Neural cell (in vitro differentiated cells): Measurements from ENCODE around the gene CABCOCO1. TPM values are rescaled to one million over a fixed set of nuclear protein-coding genes. Genes with fewer than 3 reads are reported as not detected.

Experiments used
- H2AFZ ChIP-seq: fragments of 200-600, 300-800 bp; sonication (generic), shearing (Covaris generic); 2 replicates; pipeline ENCODE4 v1.6.0; 2014; ENCODE audit warnings: low read depth, mild to moderate bottlenecking, antibody characterized with exemption, low read length, moderate library complexity
- H3F3A ChIP-seq: fragments of 200-600 bp; shearing (Covaris generic); 2 replicates; pipeline ENCODE4 v1.6.1; 2016; ENCODE audit warnings: mild to moderate bottlenecking, moderate library complexity, mixed read lengths, antibody characterized with exemption, low read length; ENCODE audit not compliant: insufficient read depth, poor library complexity, severe bottlenecking
- H3K27ac ChIP-seq: fragments of 200-600, 300-800 bp; sonication (generic), shearing (Covaris generic); 2 replicates; pipeline ENCODE4 v1.5.1; 2014; ENCODE audit warnings: mild to moderate bottlenecking, low read length, moderate library complexity
- H3K27me3 ChIP-seq: fragments of 300-800, 200-600 bp; sonication (generic), shearing (Covaris generic); 2 replicates; pipeline ENCODE4 v1.6.0; 2014; ENCODE audit warnings: mild to moderate bottlenecking, low read depth, low read length, moderate library complexity; ENCODE audit not compliant: insufficient read depth
- H3K36me3 ChIP-seq: fragments of 300-800, 200-600 bp; sonication (generic), shearing (Covaris generic); 2 replicates; pipeline ENCODE4 v1.5.1; 2014; ENCODE audit warnings: mild to moderate bottlenecking, antibody characterized with exemption, low read length, moderate library complexity; ENCODE audit not compliant: insufficient read depth
- H3K4me2 ChIP-seq: fragments of 300-800, 200-600 bp; sonication (generic), shearing (Covaris generic); 2 replicates; pipeline ENCODE4 v1.6.0; 2014; ENCODE audit warnings: mild to moderate bottlenecking, low read length
- H3K4me3 ChIP-seq: fragments of 300-800, 200-600 bp; sonication (generic), shearing (Covaris generic); 2 replicates; pipeline ENCODE4 v1.5.1; 2014; ENCODE audit warnings: mild to moderate bottlenecking, low read length, moderate library complexity
- H3K79me2 ChIP-seq: fragments of 200-600 bp; shearing (Covaris generic); replicated peaks from 2 replicates; pipeline ENCODE4 v1.6.0; 2014; ENCODE audit warnings: mild to moderate bottlenecking, low read length, moderate library complexity; ENCODE audit not compliant: insufficient read depth
- H3K9ac ChIP-seq: fragments of 300-800, 200-600 bp; sonication (generic), shearing (Covaris generic); 2 replicates; pipeline ENCODE4 v1.6.1; 2016; ENCODE audit warnings: mild to moderate bottlenecking, low read length, mixed read lengths
- H3K9me2 ChIP-seq: fragments of 200-600 bp; shearing (Covaris generic); 2 replicates; pipeline ENCODE4 v1.6.1; 2016; ENCODE audit warnings: mild to moderate bottlenecking, low read length, mixed read lengths; ENCODE audit not compliant: insufficient read depth
- H3K9me3 ChIP-seq: fragments of 200-600, 300-800 bp; sonication (generic), shearing (Covaris generic); 2 replicates; pipeline ENCODE4 v1.6.1; 2016; ENCODE audit warnings: mild to moderate bottlenecking, mixed run types, low read length, moderate library complexity, mixed read lengths
- H4K20me1 ChIP-seq: fragments of 200-600 bp; shearing (Covaris generic); 2 replicates; pipeline ENCODE4 v1.6.1; 2016; ENCODE audit warnings: mild to moderate bottlenecking, mixed run types; ENCODE audit not compliant: insufficient read depth
- EP300 ChIP-seq: fragments of 450-650 bp; conservative IDR thresholded peaks from 2 replicates; pipeline ENCODE4 v1.6.1; 2014; ENCODE audit warnings: antibody characterized with exemption, mild to moderate bottlenecking, moderate library complexity; ENCODE audit not compliant: poor library complexity, severe bottlenecking
- EZH2 ChIP-seq: fragments of 200-600, 300-800 bp; shearing (Covaris generic), sonication (generic); IDR thresholded peaks from 2 replicates; pipeline ENCODE4 v1.6.1; 2014; ENCODE audit warnings: antibody characterized with exemption, low read length, borderline replicate concordance, mild to moderate bottlenecking; ENCODE audit not compliant: insufficient read depth, poor library complexity, severe bottlenecking
- MXI1 ChIP-seq: fragments of 450-650 bp; conservative IDR thresholded peaks from 2 replicates; pipeline ENCODE4 v1.6.1; 2014; ENCODE audit warnings: antibody characterized with exemption, mild to moderate bottlenecking; ENCODE audit not compliant: poor library complexity, severe bottlenecking
- POLR2AphosphoS5 ChIP-seq: IDR thresholded peaks from 2 replicates; pipeline ENCODE4 v1.6.1; 2012
- RAD21 ChIP-seq: fragments of 450-650 bp; conservative IDR thresholded peaks from 2 replicates; pipeline ENCODE4 v1.6.1; 2014; ENCODE audit warnings: antibody characterized with exemption, mild to moderate bottlenecking, moderate library complexity
- SMC3 ChIP-seq: fragments of 450-650 bp; conservative IDR thresholded peaks from 2 replicates; pipeline ENCODE4 v1.6.1; 2014; ENCODE audit warnings: antibody characterized with exemption, mild to moderate bottlenecking, moderate library complexity; ENCODE audit not compliant: poor library complexity
- TAF1 ChIP-seq: IDR thresholded peaks from 2 replicates; pipeline ENCODE4 v1.6.1; 2012; ENCODE audit warnings: low read depth
- polyA plus RNA-seq: library from polyadenylated mRNA; depleted of rRNA; stranded (reverse); fragments of >200 nt; gene quantifications from 2 replicates; pipeline ENCODE4 v1.2.3, GENCODE V29; 2014
- TF ChIP-seq, protein P1 (sequence below): IDR thresholded peaks from 2 replicates; pipeline ENCODE4 v1.6.1; 2012; ENCODE audit warnings: borderline replicate concordance
- TF ChIP-seq, protein P2 (sequence below): fragments of 450-650 bp; IDR thresholded peaks from 2 replicates; pipeline ENCODE4 v1.5.1; 2014; ENCODE audit warnings: antibody characterized with exemption, mild to moderate bottlenecking, moderate library complexity; ENCODE audit not compliant: poor library complexity, severe bottlenecking

CABCOCO1 gene
- polyA plus RNA-seq, 1 donor from 2014 or later, result 0.31 TPM

DNA sequence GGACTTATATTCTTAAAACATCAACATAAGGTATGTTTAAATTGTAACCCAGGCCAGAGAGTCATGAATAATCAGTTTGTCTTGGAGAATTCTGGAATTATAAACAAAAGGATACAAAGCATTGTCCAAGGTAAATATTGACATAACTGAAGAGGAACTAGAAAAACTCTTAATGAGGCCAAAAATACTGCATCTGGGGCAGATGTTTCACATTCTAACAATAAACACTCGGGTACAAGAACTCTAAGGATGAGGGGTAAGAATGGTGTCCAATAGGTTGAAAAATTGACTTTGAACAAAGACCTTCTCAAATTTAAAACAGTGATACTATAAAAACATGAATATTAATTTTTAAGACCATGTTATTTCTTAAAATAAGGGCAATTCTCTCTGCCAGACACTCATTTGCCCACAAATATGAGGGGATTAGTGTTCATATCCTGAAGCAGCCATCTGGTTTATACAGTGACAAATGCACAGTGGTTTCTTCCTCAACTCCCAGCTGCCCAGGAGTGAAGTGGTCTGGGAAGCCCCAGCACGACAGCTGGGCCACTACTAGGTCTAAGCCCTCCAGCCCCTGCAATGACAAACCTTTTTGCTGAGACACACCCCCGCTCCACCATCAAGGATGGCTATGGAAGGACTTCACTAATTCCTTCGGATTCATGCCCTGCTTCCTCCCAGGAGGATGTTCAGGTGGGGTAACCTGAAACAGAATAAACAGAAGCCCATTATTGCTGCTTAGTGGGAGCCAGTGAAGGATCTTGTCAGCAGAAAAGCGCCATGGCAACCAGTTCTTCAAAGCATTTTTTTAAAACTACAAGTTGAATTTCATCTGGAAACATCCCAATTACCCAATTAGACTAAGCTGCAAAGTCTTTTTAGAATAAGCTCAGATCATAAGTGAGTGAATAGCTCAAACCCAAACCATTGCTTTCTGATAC, 131.3 kb downstream of the CABCOCO1 start:
- Histone ChIP-seq H4K20me1 (no peaks in the 10 kb centered on the region), H3K36me3 (no peaks in the 10 kb centered on the region), H3K9me2 (no peaks in the 10 kb centered on the region), H3K79me2 (no peaks in the 10 kb centered on the region), H3K27me3 (no peaks in the 10 kb centered on the region), H3K9me3 (no peaks in the 10 kb centered on the region), H3K9ac (no peak overlapping the region), H3F3A (no peaks in the 10 kb centered on the region), H3K4me3 (peak overlapping the region; percentile 24), H3K4me2 (peak overlapping the region; percentile 6), H2AFZ (no peak overlapping the region), H3K27ac (no peak overlapping the region)
- TF ChIP-seq MXI1 (no peak), EZH2 (no peak), SMC3 (no peak), TAF1 (no peak), EP300 (no peak), POLR2AphosphoS5 (no peak), RAD21 (no peak)
- TF ChIP-seq, protein P1, sequence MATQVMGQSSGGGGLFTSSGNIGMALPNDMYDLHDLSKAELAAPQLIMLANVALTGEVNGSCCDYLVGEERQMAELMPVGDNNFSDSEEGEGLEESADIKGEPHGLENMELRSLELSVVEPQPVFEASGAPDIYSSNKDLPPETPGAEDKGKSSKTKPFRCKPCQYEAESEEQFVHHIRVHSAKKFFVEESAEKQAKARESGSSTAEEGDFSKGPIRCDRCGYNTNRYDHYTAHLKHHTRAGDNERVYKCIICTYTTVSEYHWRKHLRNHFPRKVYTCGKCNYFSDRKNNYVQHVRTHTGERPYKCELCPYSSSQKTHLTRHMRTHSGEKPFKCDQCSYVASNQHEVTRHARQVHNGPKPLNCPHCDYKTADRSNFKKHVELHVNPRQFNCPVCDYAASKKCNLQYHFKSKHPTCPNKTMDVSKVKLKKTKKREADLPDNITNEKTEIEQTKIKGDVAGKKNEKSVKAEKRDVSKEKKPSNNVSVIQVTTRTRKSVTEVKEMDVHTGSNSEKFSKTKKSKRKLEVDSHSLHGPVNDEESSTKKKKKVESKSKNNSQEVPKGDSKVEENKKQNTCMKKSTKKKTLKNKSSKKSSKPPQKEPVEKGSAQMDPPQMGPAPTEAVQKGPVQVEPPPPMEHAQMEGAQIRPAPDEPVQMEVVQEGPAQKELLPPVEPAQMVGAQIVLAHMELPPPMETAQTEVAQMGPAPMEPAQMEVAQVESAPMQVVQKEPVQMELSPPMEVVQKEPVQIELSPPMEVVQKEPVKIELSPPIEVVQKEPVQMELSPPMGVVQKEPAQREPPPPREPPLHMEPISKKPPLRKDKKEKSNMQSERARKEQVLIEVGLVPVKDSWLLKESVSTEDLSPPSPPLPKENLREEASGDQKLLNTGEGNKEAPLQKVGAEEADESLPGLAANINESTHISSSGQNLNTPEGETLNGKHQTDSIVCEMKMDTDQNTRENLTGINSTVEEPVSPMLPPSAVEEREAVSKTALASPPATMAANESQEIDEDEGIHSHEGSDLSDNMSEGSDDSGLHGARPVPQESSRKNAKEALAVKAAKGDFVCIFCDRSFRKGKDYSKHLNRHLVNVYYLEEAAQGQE, result no peak
- TF ChIP-seq, protein P2, sequence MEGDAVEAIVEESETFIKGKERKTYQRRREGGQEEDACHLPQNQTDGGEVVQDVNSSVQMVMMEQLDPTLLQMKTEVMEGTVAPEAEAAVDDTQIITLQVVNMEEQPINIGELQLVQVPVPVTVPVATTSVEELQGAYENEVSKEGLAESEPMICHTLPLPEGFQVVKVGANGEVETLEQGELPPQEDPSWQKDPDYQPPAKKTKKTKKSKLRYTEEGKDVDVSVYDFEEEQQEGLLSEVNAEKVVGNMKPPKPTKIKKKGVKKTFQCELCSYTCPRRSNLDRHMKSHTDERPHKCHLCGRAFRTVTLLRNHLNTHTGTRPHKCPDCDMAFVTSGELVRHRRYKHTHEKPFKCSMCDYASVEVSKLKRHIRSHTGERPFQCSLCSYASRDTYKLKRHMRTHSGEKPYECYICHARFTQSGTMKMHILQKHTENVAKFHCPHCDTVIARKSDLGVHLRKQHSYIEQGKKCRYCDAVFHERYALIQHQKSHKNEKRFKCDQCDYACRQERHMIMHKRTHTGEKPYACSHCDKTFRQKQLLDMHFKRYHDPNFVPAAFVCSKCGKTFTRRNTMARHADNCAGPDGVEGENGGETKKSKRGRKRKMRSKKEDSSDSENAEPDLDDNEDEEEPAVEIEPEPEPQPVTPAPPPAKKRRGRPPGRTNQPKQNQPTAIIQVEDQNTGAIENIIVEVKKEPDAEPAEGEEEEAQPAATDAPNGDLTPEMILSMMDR, result no peak

DNA sequence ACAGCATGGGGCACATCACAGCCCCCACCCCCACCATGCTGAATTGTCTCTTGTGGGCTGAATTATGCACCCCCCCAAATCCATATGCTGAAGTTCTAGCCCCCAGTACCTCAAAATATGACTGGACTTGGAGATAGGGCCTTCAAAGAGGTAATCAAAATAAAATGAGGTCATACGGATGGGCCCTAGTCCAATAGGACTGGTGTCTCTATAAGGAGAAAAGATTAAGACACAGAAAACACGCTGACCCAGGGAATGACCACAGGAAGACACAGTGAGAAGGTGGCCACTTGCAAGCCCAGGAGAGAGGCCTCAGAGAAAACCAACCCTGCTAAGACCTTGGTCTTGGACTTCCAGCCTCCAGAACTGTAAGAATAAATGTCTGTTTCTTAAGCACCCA, 132.4 kb downstream of the CABCOCO1 start:
- H3K4me2 ChIP-seq, result no peak overlapping the region
- H3K79me2 ChIP-seq, result no peaks in the 10 kb centered on the region
- no peak overlapping the region for H2AFZ ChIP-seq
- H3K9ac ChIP-seq, result no peak overlapping the region
- no peaks in the 10 kb centered on the region for H3F3A ChIP-seq
- no peaks in the 10 kb centered on the region for H4K20me1 ChIP-seq
- H3K4me3 ChIP-seq, result no peak overlapping the region
- H3K27me3 ChIP-seq, result no peaks in the 10 kb centered on the region
- TF ChIP-seq, protein P1, result no peak
- TF ChIP-seq EZH2 (no peak), SMC3 (no peak), EP300 (no peak), MXI1 (no peak), TAF1 (no peak), RAD21 (no peak)
- TF ChIP-seq, protein P2, result no peak
- H3K9me2 ChIP-seq, result no peaks in the 10 kb centered on the region
- H3K9me3 ChIP-seq, result no peaks in the 10 kb centered on the region
- H3K27ac ChIP-seq, result no peak overlapping the region
- H3K36me3 ChIP-seq, result no peaks in the 10 kb centered on the region
